ENCODE data around the gene NSD2. TPM values are rescaled to one million over a fixed set of nuclear protein-coding genes. Genes with fewer than 3 reads are reported as not detected.

NSD2 gene
- polyA plus RNA-seq, 2 donors: 11.9 to 14.1 TPM

GRCh38 chr4:1969928-1970723 is 98.9 kb downstream of the NSD2 start:
- Histone ChIP-seq H3K9me3 (ENCODE audit: control insufficient read depth in 2 of 2, insufficient read depth in 1 of 2, low read depth in 1 of 2, low read length in 1 of 2) (no peaks in the 10 kb centered on the region), H3K4me1 (ENCODE audit: control insufficient read depth in 2 of 2, insufficient read depth in 2 of 2, low read length in 1 of 2) (no peaks in the 10 kb centered on the region), H3K4me3 (ENCODE audit: low read depth in 1 of 2, low read length in 2 of 2) (no peak overlapping the region), H3K27me3 (ENCODE audit: control insufficient read depth in 1 of 2, insufficient read depth in 2 of 2, low read length in 2 of 2) (no peaks in the 10 kb centered on the region), H3K27ac (ENCODE audit: low read depth in 2 of 2, low read length in 1 of 2) (no peak overlapping the region), H3K36me3 (ENCODE audit: control insufficient read depth in 2 of 2, insufficient read depth in 2 of 2, low read length in 1 of 2) (peaks cover 0 to 19% of the 10 kb centered on the region in 2 donors)
- 95 to 96% methylated on average over 17 of the region's 17 CpGs for WGBS, 2 donors

GRCh38 chr4:1970926-1971325 is 99.7 kb downstream of the NSD2 start:
- Histone ChIP-seq H3K4me3 (ENCODE audit: low read depth in 1 of 2, low read length in 2 of 2) (no peak overlapping the region), H3K27me3 (ENCODE audit: control insufficient read depth in 1 of 2, insufficient read depth in 2 of 2, low read length in 2 of 2) (no peaks in the 10 kb centered on the region), H3K4me1 (ENCODE audit: control insufficient read depth in 2 of 2, insufficient read depth in 2 of 2, low read length in 1 of 2) (no peaks in the 10 kb centered on the region), H3K9me3 (ENCODE audit: control insufficient read depth in 2 of 2, insufficient read depth in 1 of 2, low read depth in 1 of 2, low read length in 1 of 2) (no peaks in the 10 kb centered on the region), H3K36me3 (ENCODE audit: control insufficient read depth in 2 of 2, insufficient read depth in 2 of 2, low read length in 1 of 2) (peaks cover 2 to 27% of the 10 kb centered on the region in 2 donors), H3K27ac (ENCODE audit: low read depth in 2 of 2, low read length in 1 of 2) (no peak overlapping the region)
- WGBS, 2 donors: 93 to 95% methylated on average over 6 of the region's 6 CpGs

- Histone ChIP-seq H3K27me3 (ENCODE audit: control insufficient read depth in 1 of 2, insufficient read depth in 2 of 2, low read length in 2 of 2) (no peaks in the 10 kb centered on the region), H3K36me3 (ENCODE audit: control insufficient read depth in 2 of 2, insufficient read depth in 2 of 2, low read length in 1 of 2) (peaks cover 8 to 32% of the 10 kb centered on the region in 2 donors), H3K9me3 (ENCODE audit: control insufficient read depth in 2 of 2, insufficient read depth in 1 of 2, low read depth in 1 of 2, low read length in 1 of 2) (no peaks in the 10 kb centered on the region), H3K4me1 (ENCODE audit: control insufficient read depth in 2 of 2, insufficient read depth in 2 of 2, low read length in 1 of 2) (no peaks in the 10 kb centered on the region), H3K4me3 (ENCODE audit: low read depth in 1 of 2, low read length in 2 of 2) (no peak overlapping the region), H3K27ac (ENCODE audit: low read depth in 2 of 2, low read length in 1 of 2) (no peak overlapping the region)
- 93 to 95% methylated on average over 16 of the region's 16 CpGs for WGBS, 2 donors
These were observed 100.4 kb downstream of the NSD2 start for GRCh38 chr4:1971456-1972200.

- no peak overlapping the region for H3K27ac ChIP-seq (ENCODE audit: low read depth in 2 of 2, low read length in 1 of 2)
- H3K36me3 ChIP-seq (ENCODE audit: control insufficient read depth in 2 of 2, insufficient read depth in 2 of 2, low read length in 1 of 2): peaks cover 13 to 37% of the 10 kb centered on the region in 2 donors
- H3K27me3 ChIP-seq (ENCODE audit: control insufficient read depth in 1 of 2, insufficient read depth in 2 of 2, low read length in 2 of 2): no peaks in the 10 kb centered on the region
- H3K4me3 ChIP-seq (ENCODE audit: low read depth in 1 of 2, low read length in 2 of 2): no peak overlapping the region
- H3K4me1 ChIP-seq (ENCODE audit: control insufficient read depth in 2 of 2, insufficient read depth in 2 of 2, low read length in 1 of 2): no peaks in the 10 kb centered on the region
- 94 to 96% methylated on average over 10 of the region's 10 CpGs for WGBS, 2 donors
- no peaks in the 10 kb centered on the region for H3K9me3 ChIP-seq (ENCODE audit: control insufficient read depth in 2 of 2, insufficient read depth in 1 of 2, low read depth in 1 of 2, low read length in 1 of 2)
These were observed 101.2 kb downstream of the NSD2 start for GRCh38 chr4:1972414-1972813.

- Histone ChIP-seq H3K27ac (ENCODE audit: low read depth in 2 of 2, low read length in 1 of 2) (no peak overlapping the region), H3K4me3 (ENCODE audit: low read depth in 1 of 2, low read length in 2 of 2) (no peak overlapping the region), H3K4me1 (ENCODE audit: control insufficient read depth in 2 of 2, insufficient read depth in 2 of 2, low read length in 1 of 2) (no peaks in the 10 kb centered on the region), H3K36me3 (ENCODE audit: control insufficient read depth in 2 of 2, insufficient read depth in 2 of 2, low read length in 1 of 2) (peaks cover 13 to 39% of the 10 kb centered on the region in 2 donors), H3K9me3 (ENCODE audit: control insufficient read depth in 2 of 2, insufficient read depth in 1 of 2, low read depth in 1 of 2, low read length in 1 of 2) (no peaks in the 10 kb centered on the region), H3K27me3 (ENCODE audit: control insufficient read depth in 1 of 2, insufficient read depth in 2 of 2, low read length in 2 of 2) (no peaks in the 10 kb centered on the region)
- WGBS, 2 donors: 93 to 94% methylated on average over 12 of the region's 12 CpGs
These were observed 102.0 kb downstream of the NSD2 start for GRCh38 chr4:1973218-1973617.

- 92 to 94% methylated on average over 18 of the region's 18 CpGs for WGBS, 2 donors
- no peaks in the 10 kb centered on the region for H3K9me3 ChIP-seq (ENCODE audit: control insufficient read depth in 2 of 2, insufficient read depth in 1 of 2, low read depth in 1 of 2, low read length in 1 of 2)
- no peaks in the 10 kb centered on the region for H3K27me3 ChIP-seq (ENCODE audit: control insufficient read depth in 1 of 2, insufficient read depth in 2 of 2, low read length in 2 of 2)
- no peak overlapping the region for H3K4me3 ChIP-seq (ENCODE audit: low read depth in 1 of 2, low read length in 2 of 2)
- no peak overlapping the region for H3K27ac ChIP-seq (ENCODE audit: low read depth in 2 of 2, low read length in 1 of 2)
- H3K4me1 ChIP-seq (ENCODE audit: control insufficient read depth in 2 of 2, insufficient read depth in 2 of 2, low read length in 1 of 2): no peaks in the 10 kb centered on the region
- peaks cover 13 to 43% of the 10 kb centered on the region in 2 donors for H3K36me3 ChIP-seq (ENCODE audit: control insufficient read depth in 2 of 2, insufficient read depth in 2 of 2, low read length in 1 of 2)
These were observed 102.5 kb downstream of the NSD2 start for GRCh38 chr4:1973661-1974060.

- H3K9me3 ChIP-seq (ENCODE audit: control insufficient read depth in 2 of 2, insufficient read depth in 1 of 2, low read depth in 1 of 2, low read length in 1 of 2): no peaks in the 10 kb centered on the region
- H3K27ac ChIP-seq (ENCODE audit: low read depth in 2 of 2, low read length in 1 of 2): no peak overlapping the region
- 95 to 96% methylated on average over 8 of the region's 8 CpGs for WGBS, 2 donors
- peaks cover 13 to 51% of the 10 kb centered on the region in 2 donors for H3K36me3 ChIP-seq (ENCODE audit: control insufficient read depth in 2 of 2, insufficient read depth in 2 of 2, low read length in 1 of 2)
- no peaks in the 10 kb centered on the region for H3K4me1 ChIP-seq (ENCODE audit: control insufficient read depth in 2 of 2, insufficient read depth in 2 of 2, low read length in 1 of 2)
- H3K27me3 ChIP-seq (ENCODE audit: control insufficient read depth in 1 of 2, insufficient read depth in 2 of 2, low read length in 2 of 2): no peaks in the 10 kb centered on the region
- H3K4me3 ChIP-seq (ENCODE audit: low read depth in 1 of 2, low read length in 2 of 2): no peak overlapping the region
These were observed 103.6 kb downstream of the NSD2 start for GRCh38 chr4:1974840-1975239.

GRCh38 chr4:1975391-1975801 is 104.2 kb downstream of the NSD2 start:
- no peaks in the 10 kb centered on the region for H3K27me3 ChIP-seq (ENCODE audit: control insufficient read depth in 1 of 2, insufficient read depth in 2 of 2, low read length in 2 of 2)
- no peaks in the 10 kb centered on the region for H3K9me3 ChIP-seq (ENCODE audit: control insufficient read depth in 2 of 2, insufficient read depth in 1 of 2, low read depth in 1 of 2, low read length in 1 of 2)
- peaks cover 13 to 54% of the 10 kb centered on the region in 2 donors for H3K36me3 ChIP-seq (ENCODE audit: control insufficient read depth in 2 of 2, insufficient read depth in 2 of 2, low read length in 1 of 2)
- H3K4me1 ChIP-seq (ENCODE audit: control insufficient read depth in 2 of 2, insufficient read depth in 2 of 2, low read length in 1 of 2): no peaks in the 10 kb centered on the region
- no peak overlapping the region for H3K4me3 ChIP-seq (ENCODE audit: low read depth in 1 of 2, low read length in 2 of 2)
- WGBS, 2 donors: 80 to 91% methylated on average over 14 of the region's 14 CpGs
- no peak overlapping the region for H3K27ac ChIP-seq (ENCODE audit: low read depth in 2 of 2, low read length in 1 of 2)

- H3K36me3 ChIP-seq (ENCODE audit: control insufficient read depth in 2 of 2, insufficient read depth in 2 of 2, low read length in 1 of 2): peaks cover 13 to 55% of the 10 kb centered on the region in 2 donors
- WGBS, 2 donors: 89 to 94% methylated on average over 11 of the region's 11 CpGs
These were observed 104.7 kb downstream of the NSD2 start for GRCh38 chr4:1975880-1976279.

More at GRCh38 chr4:1975880-1976279, 104.7 kb downstream of the NSD2 start:
- H3K4me1 ChIP-seq (ENCODE audit: control insufficient read depth in 2 of 2, insufficient read depth in 2 of 2, low read length in 1 of 2): no peaks in the 10 kb centered on the region
- H3K27me3 ChIP-seq (ENCODE audit: control insufficient read depth in 1 of 2, insufficient read depth in 2 of 2, low read length in 2 of 2): no peaks in the 10 kb centered on the region
- H3K27ac ChIP-seq (ENCODE audit: low read depth in 2 of 2, low read length in 1 of 2): no peak overlapping the region
- H3K9me3 ChIP-seq (ENCODE audit: control insufficient read depth in 2 of 2, insufficient read depth in 1 of 2, low read depth in 1 of 2, low read length in 1 of 2): no peaks in the 10 kb centered on the region
- no peak overlapping the region for H3K4me3 ChIP-seq (ENCODE audit: low read depth in 1 of 2, low read length in 2 of 2)
